PC-3 (cell line): Measurements from ENCODE around the gene CRTAC1. TPM values are rescaled to one million over a fixed set of nuclear protein-coding genes. Genes with fewer than 3 reads are reported as not detected.

Experiments used
- ATAC-seq: fragments of 200-7000 bp; cut with Tn5 transposase; 2 replicates; pipeline ENCODE4 v1.9.1; 2020; ENCODE audit warnings: mild to moderate bottlenecking, moderate library complexity
- BruUV-seq: library from RNA; stranded (reverse); fragments of 400-500 nt; replicated peaks from 2 replicates; lab custom pipeline; 2021; lab: Mats Ljungman, UMichigan
- CTCF ChIA-PET: fragments of 300-600 bp; sonication (Branson Sonifier 250); formaldehyde crosslinking; loops from one replicate; lab custom pipeline; 2022; ENCODE audit warnings: antibody characterized with exemption; lab: Charles Lee
- POLR2A ChIA-PET: fragments of 300-600 bp; sonication (Branson Sonifier 250); formaldehyde crosslinking; loops from one replicate; lab custom pipeline; 2022; ENCODE audit warnings: antibody characterized with exemption; ENCODE audit not compliant: unreplicated experiment; lab: Charles Lee
- DNase-seq: peaks from one replicate; pipeline ENCODE4 v3.0.0-alpha.2; 2015
- H2AFZ ChIP-seq: fragments of 300-600 bp; sonication (generic); 2 replicates; pipeline ENCODE4 v1.6.0; 2016; ENCODE audit warnings: antibody characterized with exemption, low read length
- H3F3A ChIP-seq: fragments of 300-600 bp; sonication (generic); one replicate; pipeline ENCODE4 v1.6.0; 2017; ENCODE audit warnings: antibody characterized with exemption, low read length, control low read depth, mild to moderate bottlenecking; ENCODE audit not compliant: unreplicated experiment
- H3K27ac ChIP-seq: fragments of 300-600 bp; sonication (generic); 2 replicates; pipeline ENCODE4 v1.5.1; 2016; ENCODE audit warnings: mild to moderate bottlenecking, low read length
- H3K27me3 ChIP-seq: fragments of 300-600 bp; sonication (generic); 2 replicates; pipeline ENCODE4 v1.6.1; 2016; ENCODE audit warnings: low read length, mixed read lengths
- H3K36me3 ChIP-seq: fragments of 300-600 bp; sonication (generic); 2 replicates; pipeline ENCODE4 v1.6.1; 2016; ENCODE audit warnings: low read depth, mixed run types, low read length, mixed read lengths
- H3K4me1 ChIP-seq: fragments of 300-600 bp; sonication (generic); 2 replicates; pipeline ENCODE4 v1.5.1; 2016; ENCODE audit warnings: low read length; ENCODE audit not compliant: insufficient read depth
- H3K4me2 ChIP-seq: fragments of 300-600 bp; sonication (generic); 2 replicates; pipeline ENCODE4 v1.6.0; 2016; ENCODE audit warnings: low read length
- H3K4me3 ChIP-seq: fragments of 300-600 bp; sonication (generic); 2 replicates; pipeline ENCODE4 v1.5.1; 2016; ENCODE audit warnings: mild to moderate bottlenecking, low read length, mixed read lengths
- H3K79me2 ChIP-seq: fragments of 300-600 bp; sonication (generic); 2 replicates; pipeline ENCODE4 v1.6.1; 2017; ENCODE audit warnings: low read length, mixed read lengths
- H3K9ac ChIP-seq: fragments of 300-600 bp; sonication (generic); 2 replicates; pipeline ENCODE4 v1.6.0; 2016; ENCODE audit warnings: mild to moderate bottlenecking, low read length
- H3K9me2 ChIP-seq: fragments of 300-600 bp; sonication (generic); replicated peaks from 2 replicates; pipeline ENCODE4 v1.6.1; 2016; ENCODE audit warnings: mixed run types, low read length, mixed read lengths
- H3K9me3 ChIP-seq: fragments of 300-600 bp; sonication (generic); 2 replicates; pipeline ENCODE4 v1.6.1; 2016; ENCODE audit warnings: low read length, mixed read lengths
- H4K20me1 ChIP-seq: fragments of 300-600 bp; sonication (generic); 2 replicates; pipeline ENCODE4 v1.6.1; 2016; ENCODE audit warnings: low read length, mixed read lengths
- CTCF ChIP-seq: fragments of 300-600 bp; sonication (generic); conservative IDR thresholded peaks from 2 replicates; pipeline ENCODE4 v1.5.1; 2017; ENCODE audit warnings: antibody characterized with exemption, low read depth, mild to moderate bottlenecking, low read length
- EZH2 ChIP-seq: fragments of 300-600 bp; sonication (generic); IDR thresholded peaks from one replicate; pipeline ENCODE4 v1.6.1; 2017; ENCODE audit warnings: antibody characterized with exemption, mild to moderate bottlenecking, low read length; ENCODE audit not compliant: unreplicated experiment
- EZH2phosphoT487 ChIP-seq: fragments of 300-600 bp; sonication (generic); IDR thresholded peaks from 2 replicates; pipeline ENCODE4 v1.6.1; 2018; ENCODE audit warnings: mild to moderate bottlenecking, antibody characterized with exemption, low read length, borderline replicate concordance
- intact Hi-C: fragments of 100-400 bp; cut with micrococcal nuclease; formaldehyde crosslinking; loops from 2 replicates; pipeline ENCODE4 v1.9.0; 2023
- total RNA-seq: library from RNA; depleted of rRNA; stranded (reverse); fragments of >200 nt; gene quantifications from 2 replicates; pipeline ENCODE4 v1.2.3, GENCODE V29; 2014

CRTAC1 gene
- total RNA-seq, 1 experiment from 2014 or later, result not detected

GRCh38 chr10:98067165-98067564 lies 36.7 kb upstream of the CRTAC1 start:
- no peak for ATAC-seq

DNA sequence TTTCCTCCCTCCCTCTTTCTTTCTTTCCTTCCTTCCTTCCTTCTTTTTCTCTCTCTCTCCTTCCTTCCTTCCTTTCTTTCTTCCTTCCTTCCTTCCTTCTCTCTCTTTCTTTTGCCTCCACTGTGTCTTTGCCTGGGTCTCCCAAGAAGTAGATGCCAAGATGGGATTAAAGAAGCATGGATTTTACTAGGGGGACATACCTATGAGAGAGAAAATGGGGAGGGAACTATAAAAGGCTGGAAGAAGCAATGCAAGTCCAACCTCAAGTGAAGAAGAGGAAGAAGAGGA lies 33.3 kb upstream of the CRTAC1 start:
- Histone ChIP-seq H3K4me3 (no peak overlapping the region), H3K9me3 (no peaks in the 10 kb centered on the region), H3K4me2 (no peak overlapping the region), H3K27ac (no peak overlapping the region), H3K9ac (no peak overlapping the region), H2AFZ (no peak overlapping the region), H3K79me2 (no peaks in the 10 kb centered on the region), H3F3A (no peaks in the 10 kb centered on the region), H3K9me2 (no peaks in the 10 kb centered on the region), H3K36me3 (no peaks in the 10 kb centered on the region), H3K4me1 (no peaks in the 10 kb centered on the region), H3K27me3 (0 out of 2 replicates have a peak, but pooled peaks cover 8% of the 10 kb centered on the region), H4K20me1 (no peaks in the 10 kb centered on the region)
- intact Hi-C loops, result no loop called here
- no TSS peak for BruUV-seq
- TF ChIP-seq EZH2phosphoT487 (no peak), CTCF (no peak), EZH2 (no peak)
- DNase-seq, result no peak
- ChIA-PET CTCF (no interaction called here), POLR2A (no interaction called here)
- no peak for ATAC-seq

More at GRCh38 chr10:98067165-98067564, 36.7 kb upstream of the CRTAC1 start:
- intact Hi-C loops, result no loop called here
- Histone ChIP-seq H2AFZ (no peak overlapping the region), H3K79me2 (no peaks in the 10 kb centered on the region), H3K27ac (no peak overlapping the region), H3K9ac (no peak overlapping the region), H4K20me1 (no peaks in the 10 kb centered on the region), H3F3A (no peaks in the 10 kb centered on the region), H3K36me3 (no peaks in the 10 kb centered on the region), H3K9me2 (no peaks in the 10 kb centered on the region), H3K4me1 (no peaks in the 10 kb centered on the region), H3K9me3 (no peaks in the 10 kb centered on the region), H3K4me2 (no peak overlapping the region), H3K4me3 (no peak overlapping the region), H3K27me3 (0 out of 2 replicates have a peak, but pooled peaks cover 8% of the 10 kb centered on the region)
- POLR2A ChIA-PET, result interaction anchor here (0.6 kb wide), 1 partner anchor 761 kb away, joined by 3 read pairs; no protein-coding TSS in a partner anchor
- BruUV-seq, result no TSS peak
- TF ChIP-seq EZH2phosphoT487 (no peak), EZH2 (no peak), CTCF (no peak)
- CTCF ChIA-PET, result no interaction called here
- DNase-seq, result no peak

GRCh38 chr10:98062424-98062823 lies 32.0 kb upstream of the CRTAC1 start:
- ATAC-seq (no peak), DNase-seq (no peak)
- H3K4me3 ChIP-seq, result no peak overlapping the region
- no peak for TF ChIP-seq CTCF
- no peak for TF ChIP-seq EZH2phosphoT487
- TF ChIP-seq EZH2, result no peak
- no peaks in the 10 kb centered on the region for H4K20me1 ChIP-seq
- no peak overlapping the region for H3K9ac ChIP-seq
- no peaks in the 10 kb centered on the region for H3K4me1 ChIP-seq
- ChIA-PET POLR2A (no interaction called here), CTCF (no interaction called here)
- intact Hi-C loops, result no loop called here
- H3K27ac ChIP-seq, result no peak overlapping the region
- H3F3A ChIP-seq, result no peaks in the 10 kb centered on the region
- H3K27me3 ChIP-seq, result 0 out of 2 replicates have a peak, but pooled peaks cover 8% of the 10 kb centered on the region
- no peaks in the 10 kb centered on the region for H3K36me3 ChIP-seq
- no peak overlapping the region for H3K4me2 ChIP-seq
- no peaks in the 10 kb centered on the region for H3K9me2 ChIP-seq
- BruUV-seq, result no TSS peak
- no peaks in the 10 kb centered on the region for H3K9me3 ChIP-seq
- H2AFZ ChIP-seq, result no peak overlapping the region
- H3K79me2 ChIP-seq, result no peaks in the 10 kb centered on the region
